A549 (cell line): ENCODE results near the gene TACR1. TPM values are rescaled to one million over a fixed set of nuclear protein-coding genes. Genes with fewer than 3 reads are reported as not detected.
A peak's percentile ranks its signal among the peaks of the same experiment; 100 is the strongest.

ENCODE experiments used
- ATAC-seq, 2 experiments: fragments of 200-7000 bp in 1 of 2; fragments of >200 bp in 1 of 2; cut with Nextera tagmentation in 1 of 2; cut with Tn5 transposase in 1 of 2; 3 replicates each; pipeline versions ENCODE4 v1.8.0 to v1.9.1; 2018 to 2020; ENCODE audit warnings: mild to moderate bottlenecking in 1 of 2, moderate library complexity in 1 of 2
- CTCF ChIA-PET: fragments of 300-600 bp; sonication (Branson Sonifier 250); formaldehyde crosslinking; extraction: SDS; loops from one replicate; lab custom pipeline; 2021; ENCODE audit warnings: antibody characterized with exemption, inconsistent platforms; lab: Yijun Ruan, JAX
- POLR2A ChIA-PET: fragments of 350-600 bp; formaldehyde crosslinking; extraction: SDS; loops from one replicate; lab custom pipeline; 2021; ENCODE audit warnings: antibody characterized with exemption, inconsistent platforms; lab: Yijun Ruan, JAX
- DNase-seq, 2 experiments: peaks; one replicate each; pipeline versions ENCODE4 v3.0.0 to v3.0.0-alpha.2; 2011 to 2016; ENCODE audit warnings: low read depth in 1 of 2, low spot score in 1 of 2
- FAIRE-seq: peaks from 2 replicates; lab custom pipeline; 2011; peaks lifted over from hg19 to GRCh38; lab: Jason Lieb, UNC
- H3K27ac ChIP-seq, 2 experiments: fragments of >200 bp; sonication (Bioruptor Twin); formaldehyde crosslinking; 3 replicates each; pipeline ENCODE4 v1.5.1; 2016 to 2017
- H3K4me1 ChIP-seq: fragments of >200 bp; sonication (Bioruptor Twin); formaldehyde crosslinking; 3 replicates; pipeline ENCODE4 v1.6.1; 2016
- H3K4me2 ChIP-seq: fragments of >200 bp; sonication (Bioruptor Twin); formaldehyde crosslinking; 3 replicates; pipeline ENCODE4 v1.6.1; 2016
- H3K4me3 ChIP-seq: fragments of >200 bp; sonication (Bioruptor Twin); formaldehyde crosslinking; 3 replicates; pipeline ENCODE4 v1.5.1; 2016
- H3K9me3 ChIP-seq: fragments of >200 bp; sonication (Bioruptor Twin); formaldehyde crosslinking; 3 replicates; pipeline ENCODE4 v1.6.1; 2016
- BHLHE40 ChIP-seq: IDR thresholded peaks from 2 replicates; pipeline ENCODE4 v1.6.1; 2012; ENCODE audit warnings: low read depth, low read length, inconsistent platforms
- CBX8 ChIP-seq: fragments of 200-600 bp; sonication (generic); IDR thresholded peaks from 2 replicates; pipeline ENCODE4 v1.6.1; 2016
- EHF ChIP-seq: fragments of 250-450 bp; sonication (Bioruptor Pico); IDR thresholded peaks from 2 replicates; pipeline ENCODE4 v1.5.0; 2020; ENCODE audit warnings: mild to moderate bottlenecking
- FOSB ChIP-seq: fragments of 250-450 bp; sonication (Bioruptor Pico); IDR thresholded peaks from 2 replicates; pipeline ENCODE4 v1.5.0; 2020; ENCODE audit warnings: mild to moderate bottlenecking, moderate library complexity
- HDAC2 ChIP-seq: fragments of 200-600 bp; sonication (generic); IDR thresholded peaks from 2 replicates; pipeline ENCODE4 v1.6.1; 2016
- HOXA7 ChIP-seq: fragments of 250-450 bp; sonication (Bioruptor Pico); IDR thresholded peaks from 2 replicates; pipeline ENCODE4 v1.5.0; 2020; ENCODE audit warnings: mild to moderate bottlenecking, moderate library complexity
- HOXB13 ChIP-seq: fragments of 250-450 bp; sonication (Bioruptor Pico); IDR thresholded peaks from 2 replicates; pipeline ENCODE4 v1.5.0; 2020; ENCODE audit warnings: low read depth, mild to moderate bottlenecking, moderate library complexity
- HOXB5 ChIP-seq: fragments of 250-450 bp; sonication (Bioruptor Pico); IDR thresholded peaks from 2 replicates; pipeline ENCODE4 v1.5.0; 2020; ENCODE audit warnings: mild to moderate bottlenecking, moderate library complexity
- JUN ChIP-seq, 2 experiments: fragments of >200 bp; sonication (Bioruptor Twin); formaldehyde crosslinking; IDR thresholded peaks; 2 replicates in 1 of 2; 3 replicates in 1 of 2; pipeline ENCODE4 v1.6.1; 2016 to 2017
- JUNB ChIP-seq: fragments of >200 bp; sonication (Bioruptor Twin); formaldehyde crosslinking; IDR thresholded peaks from 2 replicates; pipeline ENCODE4 v1.6.1; 2016
- MAFK ChIP-seq: fragments of 450-650 bp; IDR thresholded peaks from 2 replicates; pipeline ENCODE4 v1.6.1; 2014; ENCODE audit not compliant: partially characterized antibody
- MYC ChIP-seq: IDR thresholded peaks from 2 replicates; pipeline ENCODE4 v1.6.1; 2012; ENCODE audit warnings: mild to moderate bottlenecking, inconsistent platforms, low read length, improper control_type of control experiment, borderline replicate concordance
- NFE2L2 ChIP-seq: fragments of 150-350 bp; conservative IDR thresholded peaks from 2 replicates; pipeline ENCODE4 v1.6.1; 2014; ENCODE audit warnings: low read length
- NR3C1 ChIP-seq: fragments of >200 bp; sonication (Bioruptor Twin); formaldehyde crosslinking; IDR thresholded peaks from 3 replicates; pipeline ENCODE4 v1.6.1; 2017
- RAD21 ChIP-seq, 2 experiments: fragments of >200 bp in 1 of 2; sonication (Bioruptor Twin) in 1 of 2; formaldehyde crosslinking in 1 of 2; IDR thresholded peaks in 1 of 2; conservative IDR thresholded peaks in 1 of 2; 2 replicates in 1 of 2; 3 replicates in 1 of 2; pipeline ENCODE4 v1.6.1; 2012 to 2018; ENCODE audit warnings: inconsistent platforms in 1 of 2
- RARB ChIP-seq: fragments of 250-450 bp; sonication (Bioruptor Pico); IDR thresholded peaks from 2 replicates; pipeline ENCODE4 v1.8.0; 2021; ENCODE audit warnings: mild to moderate bottlenecking, moderate library complexity
- RNF2 ChIP-seq: fragments of 200-600 bp; sonication (generic); IDR thresholded peaks from 2 replicates; pipeline ENCODE4 v1.6.1; 2016; ENCODE audit warnings: low read depth, mild to moderate bottlenecking, antibody characterized with exemption, moderate library complexity, borderline replicate concordance
- SREBF2 ChIP-seq: fragments of 450-650 bp; IDR thresholded peaks from 2 replicates; pipeline ENCODE4 v1.6.1; 2014; ENCODE audit warnings: mild to moderate bottlenecking, moderate library complexity
- TP53 ChIP-seq: fragments of 250-450 bp; sonication (Bioruptor Pico); IDR thresholded peaks from 2 replicates; pipeline ENCODE4 v1.5.0; 2021; ENCODE audit warnings: mild to moderate bottlenecking, moderate library complexity
- ZFP36 ChIP-seq: fragments of 450-650 bp; IDR thresholded peaks from 2 replicates; pipeline ENCODE4 v1.6.1; 2014; ENCODE audit warnings: borderline replicate concordance; ENCODE audit not compliant: partially characterized antibody
- ZNF302 ChIP-seq: fragments of 250-450 bp; sonication (Bioruptor Pico); IDR thresholded peaks from 2 replicates; pipeline ENCODE4 v1.9.0; 2021; ENCODE audit warnings: inconsistent platforms, mild to moderate bottlenecking, moderate library complexity
- WGBS: methylation state at CpG from one replicate; pipeline ENCODE4 v1.1.6; 2017; ENCODE audit errors: missing lambda C conversion rate; 5-methylcytosine and 5-hydroxymethylcytosine counted together
- polyA plus RNA-seq, 4 experiments: library from polyadenylated mRNA; depleted of rRNA in 3 of 4; stranded (reverse); fragments of >200 nt; fragmentation: RNase III in 1 of 4; extraction: RNeasy Plus Mini Kit Qiagen cat#74134 plus additional on column Dnase treatment in 1 of 4; gene quantifications; 2 replicates in 3 of 4; 3 replicates in 1 of 4; pipeline ENCODE4 v1.2.3, GENCODE V29; 2011 to 2017
- TF ChIP-seq, protein P1 (sequence below): IDR thresholded peaks from 2 replicates; pipeline ENCODE4 v1.6.1; 2012; ENCODE audit warnings: low read depth, borderline replicate concordance
- TF ChIP-seq, protein P2 (sequence below): fragments of 250-450 bp; sonication (Bioruptor Pico); IDR thresholded peaks from 2 replicates; pipeline ENCODE4 v1.5.0; 2021; ENCODE audit warnings: mild to moderate bottlenecking, moderate library complexity, borderline replicate concordance
- TF ChIP-seq, protein P3 (sequence below): fragments of 150-350 bp; IDR thresholded peaks from 2 replicates; pipeline ENCODE4 v1.6.1; 2014; ENCODE audit warnings: low read depth, mild to moderate bottlenecking, low read length

The TACR1 gene
- polyA plus RNA-seq, 2 of the 4 experiments (the other 2 are of a cell fraction) = 0.27 to 0.92 TPM

DNA sequence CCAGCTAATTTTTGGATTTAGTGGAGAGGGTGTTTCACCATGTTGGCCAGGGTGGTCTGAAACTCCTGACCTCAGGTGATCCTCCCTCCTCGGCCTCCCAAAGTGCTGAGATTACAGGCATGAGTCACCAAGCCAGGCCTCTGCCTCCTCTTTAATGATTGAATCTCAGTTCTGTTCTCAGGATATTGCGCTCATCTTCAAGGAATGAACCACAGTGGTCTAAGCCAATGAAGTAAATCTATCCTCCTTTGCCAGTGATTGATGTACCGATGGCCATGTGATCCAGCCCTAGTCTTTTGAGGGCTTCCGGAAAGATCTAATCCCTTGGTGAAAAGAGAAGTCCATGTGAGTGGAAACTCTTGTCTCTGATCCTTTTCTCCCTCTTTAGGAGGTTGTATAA lies 192.3 kb downstream of the TACR1 start (continued):
- TF ChIP-seq, protein P1, sequence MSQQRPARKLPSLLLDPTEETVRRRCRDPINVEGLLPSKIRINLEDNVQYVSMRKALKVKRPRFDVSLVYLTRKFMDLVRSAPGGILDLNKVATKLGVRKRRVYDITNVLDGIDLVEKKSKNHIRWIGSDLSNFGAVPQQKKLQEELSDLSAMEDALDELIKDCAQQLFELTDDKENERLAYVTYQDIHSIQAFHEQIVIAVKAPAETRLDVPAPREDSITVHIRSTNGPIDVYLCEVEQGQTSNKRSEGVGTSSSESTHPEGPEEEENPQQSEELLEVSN = no peak
- no peak for TF ChIP-seq RNF2
- no peak for TF ChIP-seq HOXA7 (CRISPR knock-in tag)
- TF ChIP-seq RARB (CRISPR knock-in tag) = no peak
- TF ChIP-seq FOSB = no peak
- TF ChIP-seq, all 56 proteins: peak for 0

DNA sequence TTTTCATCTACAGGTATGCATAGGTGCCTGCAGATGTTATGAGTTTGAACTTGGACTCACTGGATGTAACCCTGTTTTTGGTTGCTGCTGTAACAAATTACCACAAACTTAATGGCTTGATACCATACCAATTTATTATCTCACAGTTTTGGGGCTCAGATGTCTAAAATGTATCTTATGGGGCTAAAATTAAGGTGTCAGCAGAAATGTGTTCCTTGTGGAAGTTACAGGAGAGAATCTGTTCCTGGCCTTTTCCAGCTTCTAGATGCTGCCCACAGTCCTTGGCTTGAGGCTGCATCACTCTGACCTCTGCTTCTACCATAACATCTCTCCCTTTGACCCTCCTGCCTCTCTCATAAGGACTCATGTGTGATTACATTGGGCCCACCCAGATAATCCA lies 193.3 kb downstream of the TACR1 start:
- ChIA-PET POLR2A (no interaction called here), CTCF (interaction anchor here (0.6 to 1.1 kb wide), 2 partner anchors 86 to 190 kb away, joined by 3 to 4 read pairs; no protein-coding TSS in a partner anchor)
- Histone ChIP-seq H3K4me1 (no peaks in the 10 kb centered on the region), H3K27ac (no peak overlapping the region), H3K4me3 (no peak overlapping the region), H3K9me3 (no peaks in the 10 kb centered on the region), H3K4me2 (no peak overlapping the region)
- no peak for FAIRE-seq
- DNase-seq = no peak
- no peak for ATAC-seq
- TF ChIP-seq NFE2L2 (no peak), EHF (CRISPR knock-in tag) (no peak), CBX8 (no peak), JUNB (no peak), MAFK (peak; percentile 72)
- TF ChIP-seq, protein P1 = no peak

DNA sequence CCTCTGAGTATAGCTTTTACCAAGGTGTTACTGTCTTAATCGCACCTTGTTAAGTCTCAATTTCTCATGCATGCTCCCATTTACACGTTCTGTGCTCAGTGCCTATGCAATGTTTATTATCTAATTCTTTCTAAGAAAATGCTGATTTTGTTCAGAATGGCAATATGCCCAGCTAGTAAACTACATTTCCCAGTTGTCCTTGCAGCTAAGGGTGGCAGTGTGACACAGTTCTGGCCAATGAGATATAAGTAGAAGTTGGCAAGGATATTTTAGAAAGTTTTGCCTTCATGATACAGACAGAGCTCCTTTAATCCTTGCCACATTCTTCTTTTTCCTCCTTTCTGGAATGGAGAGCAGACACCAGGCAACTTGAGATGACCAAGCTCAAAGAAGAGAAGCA lies 195.5 kb downstream of the TACR1 start:
- Histone ChIP-seq H3K4me2 (no peak overlapping the region), H3K4me3 (no peak overlapping the region), H3K27ac (no peak overlapping the region)
- ATAC-seq = peak in 1 of 2 experiments; percentile 55; a peak in 2 of 6 replicates
- FAIRE-seq = no peak
- TF ChIP-seq NR3C1 (no peak), ZNF302 (CRISPR knock-in tag) (no peak)
- TF ChIP-seq, all 56 proteins: peak for 0
- H3K9me3 ChIP-seq = no peaks in the 10 kb centered on the region
- H3K4me1 ChIP-seq = no peaks in the 10 kb centered on the region
- POLR2A ChIA-PET = no interaction called here
- 48% methylated on average over 2 of the region's 2 CpGs for WGBS
- DNase-seq = no peak
- CTCF ChIA-PET = interaction anchor here (0.7 to 2.2 kb wide), 4 partner anchors 11 to 196 kb away, joined by 3 to 7 read pairs (median 4); partner anchors contain the start of gene TACR1

DNA sequence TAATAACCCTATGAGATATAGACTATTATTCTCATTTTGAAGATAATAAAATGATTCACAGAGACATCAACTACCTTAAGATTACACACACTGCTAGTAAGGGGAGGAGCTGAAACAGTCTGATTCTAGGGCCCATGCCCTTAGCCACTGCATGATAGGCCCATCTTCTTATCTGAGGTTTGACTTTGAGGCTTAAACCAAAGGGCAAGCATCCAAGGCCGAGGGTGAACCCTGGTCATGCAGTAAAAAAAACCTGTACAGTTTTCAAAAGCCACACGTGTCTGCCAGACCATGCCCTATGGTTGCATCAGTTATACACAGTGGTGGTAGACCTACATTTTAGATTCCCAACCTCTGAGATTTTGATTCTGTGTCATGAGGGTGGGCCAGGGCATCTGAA lies 196.0 kb downstream of the TACR1 start:
- 33% methylated on average over 2 of the region's 2 CpGs for WGBS
- ChIA-PET POLR2A (no interaction called here), CTCF (interaction anchor here (0.7 to 2.2 kb wide), 4 partner anchors 10 to 196 kb away, joined by 3 to 7 read pairs (median 4); partner anchors contain the start of gene TACR1)
- FAIRE-seq = no peak
- DNase-seq = no peak
- TF ChIP-seq HDAC2 = no peak
- TF ChIP-seq HOXB5 = no peak
- TF ChIP-seq BHLHE40 = no peak
- TF ChIP-seq MYC = no peak
- TF ChIP-seq TP53 (CRISPR knock-in tag) = no peak
- TF ChIP-seq RAD21 (conservative IDR thresholded peaks at IDR 0.05 in 1 of 2, IDR thresholded peaks at IDR 0.05 in 1 of 2) = no peak
- no peak for TF ChIP-seq SREBF2
- no peak for TF ChIP-seq JUN (IDR thresholded peaks at IDR 0.05)
- Histone ChIP-seq H3K4me3 (no peak overlapping the region), H3K4me2 (no peak overlapping the region), H3K4me1 (no peaks in the 10 kb centered on the region), H3K9me3 (no peaks in the 10 kb centered on the region), H3K27ac (no peak overlapping the region)
- ATAC-seq = no peak

DNA sequence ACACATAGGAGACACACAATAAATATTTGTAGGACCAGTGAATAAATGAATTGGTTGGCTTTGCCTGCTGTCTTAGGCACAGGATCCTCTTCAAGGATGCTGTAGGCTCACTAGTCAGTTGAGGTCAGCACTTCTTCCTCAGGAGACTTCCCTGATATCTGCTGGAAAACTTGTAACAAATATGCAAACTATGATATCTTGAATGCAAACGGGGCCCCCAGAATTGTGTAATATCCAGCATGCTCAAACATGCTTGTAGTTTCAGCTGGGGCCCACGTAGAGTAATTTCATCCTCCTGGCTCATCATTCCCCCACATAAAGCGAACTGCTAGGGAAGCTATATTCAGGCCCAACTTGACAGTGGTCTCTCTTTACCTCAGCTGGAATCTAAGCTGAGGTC lies 197.3 kb downstream of the TACR1 start:
- TF ChIP-seq SREBF2 (no peak), ZFP36 (no peak), JUN (IDR thresholded peaks at IDR 0.05) (no peak), MAFK (no peak), RAD21 (conservative IDR thresholded peaks at IDR 0.05 in 1 of 2, IDR thresholded peaks at IDR 0.05 in 1 of 2) (no peak), HOXB13 (no peak)
- TF ChIP-seq, protein P2, sequence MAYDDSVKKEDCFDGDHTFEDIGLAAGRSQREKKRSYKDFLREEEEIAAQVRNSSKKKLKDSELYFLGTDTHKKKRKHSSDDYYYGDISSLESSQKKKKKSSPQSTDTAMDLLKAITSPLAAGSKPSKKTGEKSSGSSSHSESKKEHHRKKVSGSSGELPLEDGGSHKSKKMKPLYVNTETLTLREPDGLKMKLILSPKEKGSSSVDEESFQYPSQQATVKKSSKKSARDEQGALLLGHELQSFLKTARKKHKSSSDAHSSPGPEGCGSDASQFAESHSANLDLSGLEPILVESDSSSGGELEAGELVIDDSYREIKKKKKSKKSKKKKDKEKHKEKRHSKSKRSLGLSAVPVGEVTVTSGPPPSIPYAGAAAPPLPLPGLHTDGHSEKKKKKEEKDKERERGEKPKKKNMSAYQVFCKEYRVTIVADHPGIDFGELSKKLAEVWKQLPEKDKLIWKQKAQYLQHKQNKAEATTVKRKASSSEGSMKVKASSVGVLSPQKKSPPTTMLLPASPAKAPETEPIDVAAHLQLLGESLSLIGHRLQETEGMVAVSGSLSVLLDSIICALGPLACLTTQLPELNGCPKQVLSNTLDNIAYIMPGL (CRISPR knock-in tag) = no peak
- TF ChIP-seq, protein P3, sequence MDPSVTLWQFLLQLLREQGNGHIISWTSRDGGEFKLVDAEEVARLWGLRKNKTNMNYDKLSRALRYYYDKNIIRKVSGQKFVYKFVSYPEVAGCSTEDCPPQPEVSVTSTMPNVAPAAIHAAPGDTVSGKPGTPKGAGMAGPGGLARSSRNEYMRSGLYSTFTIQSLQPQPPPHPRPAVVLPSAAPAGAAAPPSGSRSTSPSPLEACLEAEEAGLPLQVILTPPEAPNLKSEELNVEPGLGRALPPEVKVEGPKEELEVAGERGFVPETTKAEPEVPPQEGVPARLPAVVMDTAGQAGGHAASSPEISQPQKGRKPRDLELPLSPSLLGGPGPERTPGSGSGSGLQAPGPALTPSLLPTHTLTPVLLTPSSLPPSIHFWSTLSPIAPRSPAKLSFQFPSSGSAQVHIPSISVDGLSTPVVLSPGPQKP = no peak
- WGBS = 73% methylated on average over 3 of the region's 3 CpGs
- FAIRE-seq (no peak), DNase-seq (no peak), ATAC-seq (no peak)
- Histone ChIP-seq H3K9me3 (no peaks in the 10 kb centered on the region), H3K4me2 (no peak overlapping the region), H3K4me3 (no peak overlapping the region), H3K4me1 (no peaks in the 10 kb centered on the region), H3K27ac (no peak overlapping the region)
- ChIA-PET CTCF (interaction anchor here (1.8 kb wide), 1 partner anchor 10 kb away, joined by 6 read pairs; no protein-coding TSS in a partner anchor), POLR2A (no interaction called here)
